BLaER1 treated with 17β-estradiol and CSF1 and Interleukin-3, amounts not matched to agents 10 nM and 100 nM (cell line): ENCODE measurements around the gene ENOX1.

ENCODE experiments used
- H3K27ac ChIP-seq, 11 experiments: shearing (Covaris generic); formaldehyde crosslinking; 2 replicates each; pipeline ENCODE4 v1.8.1; 2022
- H3K27me3 ChIP-seq, 11 experiments: shearing (Covaris generic); formaldehyde crosslinking; 2 replicates each; pipeline ENCODE4 v1.8.1; 2022
- H3K36me3 ChIP-seq, 11 experiments: shearing (Covaris generic); formaldehyde crosslinking; 2 replicates each; pipeline ENCODE4 v1.8.1; 2022
- H3K4me1 ChIP-seq, 10 experiments: shearing (Covaris generic); formaldehyde crosslinking; 2 replicates each; pipeline ENCODE4 v1.8.1; 2022
- H3K4me2 ChIP-seq, 11 experiments: shearing (Covaris generic); formaldehyde crosslinking; 2 replicates each; pipeline ENCODE4 v1.8.1; 2022
- H3K4me3 ChIP-seq, 10 experiments: shearing (Covaris generic); formaldehyde crosslinking; 2 replicates each; pipeline ENCODE4 v1.8.1; 2022
- H3K9ac ChIP-seq, 11 experiments: shearing (Covaris generic); formaldehyde crosslinking; 2 replicates each; pipeline ENCODE4 v1.8.1; 2022
- H3K9me3 ChIP-seq, 11 experiments: shearing (Covaris generic); formaldehyde crosslinking; replicated peaks in 1 of 11; 2 replicates each; pipeline ENCODE4 v1.8.1; 2022
- H4K20me1 ChIP-seq, 11 experiments: shearing (Covaris generic); formaldehyde crosslinking; 2 replicates each; pipeline ENCODE4 v1.8.1; 2022
- Cebpa-rat ChIP-seq, 11 experiments: shearing (Covaris generic); IDR thresholded peaks; 2 replicates each; pipeline ENCODE4 v1.8.1; 2022

Gene ENOX1

GRCh38 chr13:43204591-43204990 is 582.2 kb downstream of the ENOX1 start:
- peaks cover 14 to 25% (median 22%) of the 10 kb centered on the region in 11 experiments for H3K9me3 ChIP-seq
- H3K27me3 ChIP-seq: no peaks in the 10 kb centered on the region
- H3K36me3 ChIP-seq: no peaks in the 10 kb centered on the region
- no peak overlapping the region for H3K4me3 ChIP-seq
- no peak overlapping the region for H3K27ac ChIP-seq
- H3K9ac ChIP-seq: no peak overlapping the region
- no peaks in the 10 kb centered on the region for H3K4me1 ChIP-seq
- H4K20me1 ChIP-seq: no peaks in the 10 kb centered on the region
- no peak for TF ChIP-seq Cebpa-rat (IDR thresholded peaks at IDR 0.05)
- H3K4me2 ChIP-seq: no peak overlapping the region

DNA sequence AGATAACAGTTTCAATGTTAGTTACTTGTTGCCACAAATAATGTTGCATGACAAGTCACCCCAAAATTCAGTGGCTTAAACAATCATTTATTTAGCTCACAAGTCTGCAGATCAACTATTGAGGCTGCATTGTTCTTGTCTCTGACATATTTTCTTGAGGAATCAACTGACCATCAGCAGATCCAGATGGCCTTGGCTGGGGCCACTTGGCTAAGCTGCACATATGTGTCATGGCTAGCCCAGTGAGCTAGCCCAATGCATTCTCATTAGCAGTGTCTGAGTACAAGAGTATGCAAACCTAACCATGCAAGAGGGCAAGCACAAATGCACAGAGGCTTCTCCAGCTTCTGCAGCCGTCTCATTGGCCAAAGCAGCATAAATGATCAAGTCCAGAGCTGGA is 583.0 kb downstream of the ENOX1 start:
- Histone ChIP-seq H3K36me3 (no peaks in the 10 kb centered on the region), H4K20me1 (no peaks in the 10 kb centered on the region), H3K9ac (no peak overlapping the region), H3K4me1 (no peaks in the 10 kb centered on the region), H3K9me3 (peaks cover 14 to 25% (median 22%) of the 10 kb centered on the region in 11 experiments), H3K4me3 (no peak overlapping the region), H3K27ac (no peak overlapping the region), H3K27me3 (no peaks in the 10 kb centered on the region), H3K4me2 (no peak overlapping the region)
- TF ChIP-seq Cebpa-rat (IDR thresholded peaks at IDR 0.05): no peak

DNA sequence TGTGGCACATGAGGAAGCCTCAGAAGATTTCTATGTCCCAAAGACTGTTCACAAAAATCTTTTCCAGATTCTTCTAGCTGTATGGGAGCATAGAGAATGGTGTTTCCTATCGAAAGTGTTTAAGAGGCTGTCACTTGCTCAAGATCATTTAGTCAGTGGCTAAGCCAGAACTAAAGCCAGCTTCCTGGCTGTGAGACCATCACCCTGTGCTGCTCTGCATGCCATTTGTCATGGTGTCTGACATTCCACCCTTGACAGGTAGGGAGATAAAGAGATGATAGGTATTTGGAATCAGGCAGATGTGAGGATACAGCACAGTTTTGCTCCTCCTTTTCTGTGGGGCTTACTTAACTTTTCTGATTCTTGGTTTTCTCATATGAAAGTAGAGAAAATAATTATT is 586.0 kb downstream of the ENOX1 start:
- no peak for TF ChIP-seq Cebpa-rat (IDR thresholded peaks at IDR 0.05)
- peaks cover 14 to 25% (median 22%) of the 10 kb centered on the region in 11 experiments for H3K9me3 ChIP-seq
- no peaks in the 10 kb centered on the region for H3K27me3 ChIP-seq
- H3K9ac ChIP-seq: no peak overlapping the region
- H4K20me1 ChIP-seq: no peaks in the 10 kb centered on the region
- no peak overlapping the region for H3K27ac ChIP-seq
- H3K4me2 ChIP-seq: no peak overlapping the region
- no peaks in the 10 kb centered on the region for H3K4me1 ChIP-seq
- no peak overlapping the region for H3K4me3 ChIP-seq
- H3K36me3 ChIP-seq: no peaks in the 10 kb centered on the region

GRCh38 chr13:43200307-43200706 is 586.5 kb downstream of the ENOX1 start:
- Histone ChIP-seq H3K4me1 (no peaks in the 10 kb centered on the region), H3K9me3 (peaks cover 14 to 25% (median 22%) of the 10 kb centered on the region in 11 experiments), H3K36me3 (no peaks in the 10 kb centered on the region), H3K4me2 (no peak overlapping the region), H3K9ac (no peak overlapping the region), H3K27ac (no peak overlapping the region), H3K27me3 (no peaks in the 10 kb centered on the region), H4K20me1 (no peaks in the 10 kb centered on the region), H3K4me3 (no peak overlapping the region)
- TF ChIP-seq Cebpa-rat (IDR thresholded peaks at IDR 0.05): no peak

DNA sequence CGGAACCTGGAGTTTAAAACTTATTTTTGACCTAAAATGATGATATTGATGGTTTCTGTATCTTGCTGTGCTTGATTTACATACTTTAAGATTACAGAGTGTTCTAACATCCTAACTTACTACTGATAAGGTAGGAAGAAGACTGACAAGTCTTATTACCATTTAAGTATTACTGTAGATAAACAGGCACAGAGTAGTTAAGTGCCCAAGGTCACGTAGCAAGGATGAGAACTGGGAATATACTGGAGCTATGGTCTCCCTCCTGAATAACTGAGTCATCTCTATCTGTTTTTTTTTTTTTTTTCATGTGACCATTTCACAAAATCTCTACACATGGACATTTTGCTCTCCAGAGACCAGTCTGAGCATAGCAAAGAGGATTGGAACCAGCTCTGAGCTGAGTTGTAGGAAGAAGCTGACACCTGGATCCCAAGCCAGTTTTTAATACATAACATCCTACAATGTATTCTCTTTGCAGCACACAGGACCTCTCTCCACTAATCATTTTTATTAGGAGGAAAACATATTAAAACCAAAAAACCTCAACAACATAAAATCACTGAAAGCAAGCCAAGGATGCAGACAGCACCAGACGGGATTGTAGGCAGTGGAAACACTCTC is 589.9 kb downstream of the ENOX1 start:
- H3K27ac ChIP-seq: no peak overlapping the region
- H3K4me1 ChIP-seq: no peaks in the 10 kb centered on the region
- TF ChIP-seq Cebpa-rat (IDR thresholded peaks at IDR 0.05): no peak
- peaks cover 0 to 6% (median 5%) of the 10 kb centered on the region in 11 experiments; a peak in 11 of 22 replicates for H3K9me3 ChIP-seq
- no peaks in the 10 kb centered on the region for H3K27me3 ChIP-seq
- no peaks in the 10 kb centered on the region for H3K36me3 ChIP-seq
- no peak overlapping the region for H3K4me3 ChIP-seq
- no peak overlapping the region for H3K4me2 ChIP-seq
- no peaks in the 10 kb centered on the region for H4K20me1 ChIP-seq
- no peak overlapping the region for H3K9ac ChIP-seq

- no peak overlapping the region for H3K4me2 ChIP-seq
- H3K27ac ChIP-seq: no peak overlapping the region
- H3K9ac ChIP-seq: no peak overlapping the region
- no peaks in the 10 kb centered on the region for H3K36me3 ChIP-seq
- TF ChIP-seq Cebpa-rat (IDR thresholded peaks at IDR 0.05): no peak
- H4K20me1 ChIP-seq: no peaks in the 10 kb centered on the region
- no peaks in the 10 kb centered on the region for H3K27me3 ChIP-seq
- H3K9me3 ChIP-seq: no peaks in the 10 kb centered on the region
- H3K4me1 ChIP-seq: no peaks in the 10 kb centered on the region
- H3K4me3 ChIP-seq: no peak overlapping the region
Observed at GRCh38 chr13:43196086-43196621, 590.6 kb downstream of the ENOX1 start.

DNA sequence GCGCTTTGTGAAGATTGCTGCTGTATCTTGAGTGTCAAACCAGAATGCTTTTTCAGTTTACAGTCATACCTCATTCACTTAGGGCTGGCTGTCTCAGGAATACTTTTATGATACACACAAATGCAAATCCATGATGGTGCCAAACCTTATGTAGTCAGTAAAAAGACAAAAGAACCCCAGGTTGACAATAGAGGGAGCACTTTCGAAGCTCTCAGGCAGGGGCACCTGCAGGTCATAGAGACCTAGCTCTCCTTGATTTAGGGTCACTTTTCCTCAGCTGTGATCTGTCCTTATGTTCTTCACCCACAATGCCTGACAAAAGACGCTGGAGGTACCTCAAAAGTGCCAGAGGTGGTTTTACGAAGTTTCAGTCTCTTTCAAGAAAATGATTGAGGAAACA is 591.2 kb downstream of the ENOX1 start:
- H3K36me3 ChIP-seq: no peaks in the 10 kb centered on the region
- no peaks in the 10 kb centered on the region for H3K4me1 ChIP-seq
- H3K27ac ChIP-seq: no peak overlapping the region
- H3K9ac ChIP-seq: no peak overlapping the region
- H4K20me1 ChIP-seq: no peaks in the 10 kb centered on the region
- no peak overlapping the region for H3K4me3 ChIP-seq
- H3K9me3 ChIP-seq: no peaks in the 10 kb centered on the region
- H3K27me3 ChIP-seq: no peaks in the 10 kb centered on the region
- H3K4me2 ChIP-seq: no peak overlapping the region
- TF ChIP-seq Cebpa-rat (IDR thresholded peaks at IDR 0.05): no peak

DNA sequence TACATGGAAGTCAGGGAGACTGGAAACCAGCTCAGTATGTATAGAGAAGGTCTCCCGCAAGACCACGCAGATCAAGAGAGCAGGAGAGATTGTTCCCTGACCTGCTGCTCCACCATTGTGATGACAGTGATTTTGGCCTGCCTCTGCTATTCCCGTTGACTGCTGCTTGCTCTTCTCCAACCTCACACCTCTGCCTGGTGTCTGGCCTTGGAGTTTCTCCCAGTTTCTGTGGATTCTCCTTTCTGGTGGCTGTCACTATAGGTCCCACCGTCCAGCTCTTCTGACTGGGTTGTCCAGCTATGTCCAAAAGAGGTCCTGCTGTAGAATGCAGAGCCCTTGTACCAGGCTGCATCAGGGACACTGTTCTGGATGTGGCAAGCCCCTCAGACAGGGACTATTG is 591.7 kb downstream of the ENOX1 start:
- no peak overlapping the region for H3K4me3 ChIP-seq
- H3K27ac ChIP-seq: no peak overlapping the region
- no peak for TF ChIP-seq Cebpa-rat (IDR thresholded peaks at IDR 0.05)

GRCh38 chr13:43193789-43194420 is 592.9 kb downstream of the ENOX1 start:
- Histone ChIP-seq H3K36me3 (no peaks in the 10 kb centered on the region), H4K20me1 (no peaks in the 10 kb centered on the region), H3K4me2 (no peak overlapping the region), H3K4me1 (no peaks in the 10 kb centered on the region), H3K27ac (no peak overlapping the region), H3K9me3 (no peaks in the 10 kb centered on the region), H3K9ac (no peak overlapping the region), H3K4me3 (no peak overlapping the region), H3K27me3 (no peaks in the 10 kb centered on the region)
- TF ChIP-seq Cebpa-rat (IDR thresholded peaks at IDR 0.05): no peak

More for the DNA sequence above, 591.7 kb downstream of the ENOX1 start:
- Histone ChIP-seq H3K36me3 (no peaks in the 10 kb centered on the region), H3K27me3 (no peaks in the 10 kb centered on the region), H3K9me3 (no peaks in the 10 kb centered on the region), H3K4me2 (no peak overlapping the region), H4K20me1 (no peaks in the 10 kb centered on the region), H3K4me1 (no peaks in the 10 kb centered on the region), H3K9ac (no peak overlapping the region)

- Histone ChIP-seq H3K4me3 (no peak overlapping the region), H3K27ac (no peak overlapping the region), H3K27me3 (no peaks in the 10 kb centered on the region), H4K20me1 (no peaks in the 10 kb centered on the region), H3K36me3 (no peaks in the 10 kb centered on the region), H3K4me1 (no peaks in the 10 kb centered on the region), H3K9ac (no peak overlapping the region), H3K4me2 (no peak overlapping the region), H3K9me3 (no peaks in the 10 kb centered on the region)
- no peak for TF ChIP-seq Cebpa-rat (IDR thresholded peaks at IDR 0.05)
Observed at GRCh38 chr13:43191546-43191945, 595.2 kb downstream of the ENOX1 start.
